Measurements from ENCODE around the gene BCL11A.

Gene BCL11A

GRCh38 chr2:60555066-60555782, 1.8 kb upstream of the BCL11A start:
- peak; percentile 58 for ATAC-seq
- TF ChIP-seq, protein P1, sequence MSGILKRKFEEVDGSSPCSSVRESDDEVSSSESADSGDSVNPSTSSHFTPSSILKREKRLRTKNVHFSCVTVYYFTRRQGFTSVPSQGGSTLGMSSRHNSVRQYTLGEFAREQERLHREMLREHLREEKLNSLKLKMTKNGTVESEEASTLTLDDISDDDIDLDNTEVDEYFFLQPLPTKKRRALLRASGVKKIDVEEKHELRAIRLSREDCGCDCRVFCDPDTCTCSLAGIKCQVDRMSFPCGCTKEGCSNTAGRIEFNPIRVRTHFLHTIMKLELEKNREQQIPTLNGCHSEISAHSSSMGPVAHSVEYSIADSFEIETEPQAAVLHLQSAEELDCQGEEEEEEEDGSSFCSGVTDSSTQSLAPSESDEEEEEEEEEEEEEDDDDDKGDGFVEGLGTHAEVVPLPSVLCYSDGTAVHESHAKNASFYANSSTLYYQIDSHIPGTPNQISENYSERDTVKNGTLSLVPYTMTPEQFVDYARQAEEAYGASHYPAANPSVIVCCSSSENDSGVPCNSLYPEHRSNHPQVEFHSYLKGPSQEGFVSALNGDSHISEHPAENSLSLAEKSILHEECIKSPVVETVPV (CRISPR knock-in tag; IDR thresholded peaks at IDR 0.05), result no peak
- no peak for TF ChIP-seq TSHZ2 (CRISPR knock-in tag; IDR thresholded peaks at IDR 0.05)
- TF ChIP-seq SNAI2 (CRISPR knock-in tag; IDR thresholded peaks at IDR 0.05), result no peak
- TF ChIP-seq ZFP30 (CRISPR knock-in tag; IDR thresholded peaks at IDR 0.05), result no peak
- TF ChIP-seq ZNF70 (CRISPR knock-in tag; IDR thresholded peaks at IDR 0.05), result no peak
- TF ChIP-seq CSDC2 (CRISPR knock-in tag; IDR thresholded peaks at IDR 0.05), result no peak
- TF ChIP-seq ZNF8 (CRISPR knock-in tag; IDR thresholded peaks at IDR 0.05), result no peak
- no peak for TF ChIP-seq OSR1 (CRISPR knock-in tag; IDR thresholded peaks at IDR 0.05)
- TF ChIP-seq ZC3H10 (CRISPR knock-in tag; IDR thresholded peaks at IDR 0.05), result no peak
- TF ChIP-seq, protein P2, sequence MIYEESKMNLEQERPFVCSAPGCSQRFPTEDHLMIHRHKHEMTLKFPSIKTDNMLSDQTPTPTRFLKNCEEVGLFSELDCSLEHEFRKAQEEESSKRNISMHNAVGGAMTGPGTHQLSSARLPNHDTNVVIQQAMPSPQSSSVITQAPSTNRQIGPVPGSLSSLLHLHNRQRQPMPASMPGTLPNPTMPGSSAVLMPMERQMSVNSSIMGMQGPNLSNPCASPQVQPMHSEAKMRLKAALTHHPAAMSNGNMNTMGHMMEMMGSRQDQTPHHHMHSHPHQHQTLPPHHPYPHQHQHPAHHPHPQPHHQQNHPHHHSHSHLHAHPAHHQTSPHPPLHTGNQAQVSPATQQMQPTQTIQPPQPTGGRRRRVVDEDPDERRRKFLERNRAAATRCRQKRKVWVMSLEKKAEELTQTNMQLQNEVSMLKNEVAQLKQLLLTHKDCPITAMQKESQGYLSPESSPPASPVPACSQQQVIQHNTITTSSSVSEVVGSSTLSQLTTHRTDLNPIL (CRISPR knock-in tag; IDR thresholded peaks at IDR 0.05; ENCODE audit: low read depth), result no peak
- TF ChIP-seq TCF4 (CRISPR knock-in tag; IDR thresholded peaks at IDR 0.05; ENCODE audit: borderline replicate concordance), result no peak
- TF ChIP-seq ARNTL (CRISPR knock-in tag; IDR thresholded peaks at IDR 0.05; ENCODE audit: borderline replicate concordance, low read depth), result no peak
- no peak for TF ChIP-seq BACH2 (CRISPR knock-in tag; IDR thresholded peaks at IDR 0.05; ENCODE audit: borderline replicate concordance)
- TF ChIP-seq POU6F1 (CRISPR knock-in tag; IDR thresholded peaks at IDR 0.05; ENCODE audit: borderline replicate concordance, low read depth), result no peak
- TF ChIP-seq PATZ1 (CRISPR knock-in tag; IDR thresholded peaks at IDR 0.05; ENCODE audit: borderline replicate concordance), result no peak

DNA sequence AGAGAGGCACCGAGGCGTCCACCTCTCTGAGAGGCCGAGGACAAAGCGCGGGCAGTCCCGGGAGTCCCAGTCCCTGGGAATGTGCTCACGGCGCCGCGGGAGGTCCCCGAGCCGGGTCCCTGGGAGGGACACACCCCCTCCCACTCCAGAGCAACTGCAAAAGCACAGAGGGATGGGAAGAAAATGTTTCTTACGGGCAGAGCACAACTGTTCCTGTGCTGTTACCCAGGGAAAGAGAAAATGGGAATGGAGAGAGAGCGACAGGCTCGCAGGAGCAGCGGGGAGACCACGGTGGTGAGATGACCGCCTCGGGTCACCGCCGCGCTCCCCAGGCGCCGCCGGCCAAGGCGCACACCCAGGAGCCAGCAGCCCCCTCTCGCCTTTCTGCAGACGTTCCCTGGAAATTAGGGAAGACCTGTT, 1.2 kb upstream of the BCL11A start:
- no peak for TF ChIP-seq PATZ1 (CRISPR knock-in tag; IDR thresholded peaks at IDR 0.05; ENCODE audit: borderline replicate concordance)
- no peak for TF ChIP-seq ZFP3 (CRISPR knock-in tag; IDR thresholded peaks at IDR 0.05)
- TF ChIP-seq CSDC2 (CRISPR knock-in tag; IDR thresholded peaks at IDR 0.05), result no peak
- TF ChIP-seq GLIS3 (CRISPR knock-in tag; IDR thresholded peaks at IDR 0.05), result no peak
- TF ChIP-seq ZFP30 (CRISPR knock-in tag; IDR thresholded peaks at IDR 0.05), result no peak
- TF ChIP-seq ZNF8 (CRISPR knock-in tag; IDR thresholded peaks at IDR 0.05), result no peak
- TF ChIP-seq ARNTL (CRISPR knock-in tag; IDR thresholded peaks at IDR 0.05; ENCODE audit: borderline replicate concordance, low read depth), result no peak
- TF ChIP-seq ZC3H10 (CRISPR knock-in tag; IDR thresholded peaks at IDR 0.05), result no peak
- TF ChIP-seq POU6F1 (CRISPR knock-in tag; IDR thresholded peaks at IDR 0.05; ENCODE audit: borderline replicate concordance, low read depth), result no peak
- TF ChIP-seq PPARA (CRISPR knock-in tag; IDR thresholded peaks at IDR 0.05; ENCODE audit: borderline replicate concordance), result no peak
- no peak for TF ChIP-seq TOX (CRISPR knock-in tag; IDR thresholded peaks at IDR 0.05; ENCODE audit: borderline replicate concordance)
- TF ChIP-seq SNAI2 (CRISPR knock-in tag; IDR thresholded peaks at IDR 0.05), result no peak
- ATAC-seq, result peak; percentile 16

Data from SK-N-SH treated with all-trans-retinoic acid at 6 μM for 48 hours (cell line).